Right renal cortex interstitium (tissue), 3 donors: Measurements from ENCODE around the gene PSKH1. TPM values are rescaled to one million over a fixed set of nuclear protein-coding genes. Genes with fewer than 3 reads are reported as not detected.
"Not testable (repeated sequence)": the region's sequence is repeated elsewhere in the genome, so short reads cannot be mapped to it uniquely, and the experiment has no call there.

ENCODE experiments used
- DNase-seq, 3 donors: peaks; one replicate each; pipeline ENCODE4 v3.0.0-alpha.2; 2013; ENCODE audit warnings: low read depth in 3 of 3, low spot score in 2 of 3
- polyA plus RNA-seq, 3 donors: library from polyadenylated mRNA; unstranded; fragments of 120-200 nt; gene quantifications; one replicate each; pipeline ENCODE4 v1.2.1, GENCODE V29; 2013; ENCODE audit not compliant: insufficient read length in 3 of 3

PSKH1 gene
- polyA plus RNA-seq, 3 donors = 31.6 to 38.0 (median 35.5) TPM

DNA sequence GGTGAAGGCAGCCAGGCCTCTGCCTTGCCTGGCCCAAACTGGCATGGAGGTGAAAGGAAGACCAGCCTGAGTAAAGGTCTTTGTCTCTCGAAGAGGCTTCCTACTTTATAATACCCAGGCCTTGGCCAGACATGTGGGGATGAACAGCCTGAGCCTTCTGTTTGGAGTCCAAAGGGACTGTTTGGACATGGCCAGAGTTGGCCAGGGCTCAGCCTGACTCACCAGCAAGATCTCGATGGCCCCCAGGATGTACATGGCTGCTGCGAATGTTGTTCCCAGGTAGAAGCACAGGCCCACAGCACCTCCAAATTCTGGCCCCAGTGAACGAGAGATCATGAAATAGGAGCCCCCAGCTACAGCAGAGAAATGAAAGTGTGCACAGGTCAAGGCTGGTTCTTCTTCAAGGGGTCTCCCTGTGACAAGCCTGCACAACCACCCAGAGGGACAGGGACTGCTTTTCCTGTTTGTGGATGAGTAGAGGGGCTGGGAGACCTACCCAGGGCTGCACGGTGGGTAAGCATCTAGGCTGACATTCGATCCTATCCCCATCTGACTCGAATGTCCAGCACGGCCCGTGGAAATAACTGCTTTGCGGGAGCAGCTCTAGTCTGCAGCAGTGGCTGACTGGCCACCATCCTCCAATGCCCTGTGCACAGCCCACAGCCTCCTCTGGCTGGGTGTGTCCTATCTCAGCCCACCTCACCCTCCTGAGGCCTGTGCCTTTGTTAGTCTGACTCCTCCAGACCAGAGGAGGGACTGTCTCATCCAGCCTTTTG, 61.6 kb downstream of the PSKH1 start:
- no peak for DNase-seq

DNA sequence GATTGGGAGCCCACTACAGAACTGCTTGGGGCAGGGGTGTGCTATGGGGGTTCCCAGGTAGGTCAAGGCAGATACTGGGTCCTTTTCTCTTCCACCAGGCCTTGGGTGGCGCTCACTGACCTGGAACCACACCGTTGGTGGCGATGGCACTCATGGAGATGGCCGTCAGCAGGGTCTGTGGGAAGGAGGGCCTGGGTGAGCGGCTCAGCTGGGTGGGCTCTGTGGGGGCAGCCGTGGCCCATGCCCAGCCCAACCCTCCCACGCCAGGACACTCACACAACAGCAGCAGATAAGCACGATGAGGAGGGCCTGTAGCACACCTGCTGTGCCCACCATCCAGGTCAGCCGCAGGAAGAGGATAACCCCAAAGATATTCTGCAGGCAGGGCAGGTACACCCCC, 64.6 kb downstream of the PSKH1 start:
- no peak for DNase-seq

DNA sequence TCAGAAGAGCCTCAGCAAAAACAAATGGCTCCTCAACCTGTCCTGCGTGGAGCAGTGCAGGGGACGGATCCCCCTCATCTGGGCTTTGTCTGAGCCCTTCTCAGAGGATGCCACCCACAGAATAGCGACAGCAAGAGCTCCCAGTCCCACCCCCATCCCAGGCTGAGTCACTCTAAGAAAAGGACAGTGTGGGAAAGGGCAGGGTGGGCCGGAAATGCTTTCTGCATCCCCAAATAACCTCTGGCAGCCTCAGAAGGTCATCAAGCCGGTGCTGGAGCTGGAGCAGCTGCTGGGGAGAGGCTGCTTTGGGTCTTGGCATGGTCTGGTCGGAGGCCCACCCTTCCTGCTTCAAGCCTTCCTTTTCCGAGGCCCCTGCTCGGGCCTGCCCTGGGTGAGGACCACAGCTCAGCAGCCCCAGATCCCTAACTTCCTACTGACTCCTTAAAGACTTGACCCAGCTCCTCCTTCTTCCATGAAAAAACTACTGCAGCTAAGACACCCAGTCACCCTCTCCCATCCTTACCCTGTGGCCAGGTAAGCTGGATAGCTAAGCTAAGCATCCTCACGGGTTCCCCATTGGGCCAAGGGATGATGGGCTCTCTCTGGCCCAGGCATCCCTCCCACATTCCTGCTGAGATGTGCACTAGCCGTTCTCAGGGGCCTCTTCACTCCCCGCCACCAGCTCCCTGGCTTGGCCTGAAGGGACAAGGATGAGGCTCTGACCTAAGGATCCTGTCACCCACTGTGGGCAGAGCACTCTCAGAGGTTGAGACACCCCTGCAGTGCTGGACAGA, 66.7 kb downstream of the PSKH1 start:
- DNase-seq = no peak

DNA sequence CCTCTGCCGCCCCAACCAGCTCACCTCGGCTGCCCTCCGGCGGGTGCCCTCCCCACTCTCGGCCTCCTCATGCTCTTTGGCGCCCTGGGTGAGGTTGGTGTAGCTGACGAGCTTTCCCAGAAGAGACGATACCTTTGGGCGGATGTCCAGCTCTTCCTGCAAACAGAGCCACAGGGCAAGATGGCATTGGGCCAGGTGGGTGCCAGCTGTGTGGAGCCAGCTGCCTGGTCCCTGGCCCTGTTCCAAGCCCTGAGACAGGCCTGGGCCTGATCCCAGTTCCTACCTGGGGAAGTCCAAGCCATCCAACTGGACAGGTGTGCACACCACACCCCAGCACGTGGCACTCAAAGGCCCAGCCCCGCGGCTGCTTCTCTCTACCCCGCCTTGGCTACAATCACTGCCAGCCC, 68.5 kb downstream of the PSKH1 start:
- no peak for DNase-seq

DNA sequence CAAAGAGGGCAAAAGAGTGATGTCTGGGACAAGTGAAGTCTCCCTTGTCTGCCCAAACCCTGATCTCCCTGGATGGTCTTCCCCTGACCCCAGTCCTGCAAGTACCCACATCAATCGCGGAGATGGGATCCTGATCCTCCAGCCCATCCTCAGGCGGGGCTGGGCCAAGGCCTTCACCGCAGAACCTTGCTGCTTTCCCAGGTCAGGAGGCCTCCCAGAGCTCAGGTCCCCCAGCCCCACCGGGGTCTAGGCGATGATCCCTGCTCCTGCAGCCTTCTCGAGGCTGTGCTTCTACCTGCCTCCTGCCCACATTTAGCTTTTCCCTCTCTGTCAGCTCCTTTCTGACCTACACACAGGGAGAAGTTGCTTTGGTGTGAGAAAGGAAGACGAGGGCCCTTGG, 69.1 kb downstream of the PSKH1 start:
- no peak for DNase-seq

DNA sequence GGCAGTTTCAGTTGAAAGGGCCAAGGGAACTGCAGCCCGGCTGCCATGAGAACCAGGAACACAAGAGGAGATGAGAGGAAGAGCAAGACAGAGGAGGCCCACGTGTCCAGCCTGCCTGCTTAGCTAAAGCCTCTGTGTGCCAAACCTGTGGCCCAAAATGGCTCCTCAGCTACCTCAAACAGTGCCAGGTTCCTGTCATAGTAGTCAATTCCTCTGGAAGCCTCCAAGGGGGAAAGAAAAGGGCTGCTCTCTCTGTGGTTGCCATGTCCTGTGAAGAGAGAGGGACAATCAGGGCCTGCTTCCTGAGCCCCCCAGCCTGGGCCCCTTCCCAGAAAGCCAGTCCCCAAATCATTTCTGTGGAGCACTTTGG, 70.2 kb downstream of the PSKH1 start:
- no peak for DNase-seq

DNA sequence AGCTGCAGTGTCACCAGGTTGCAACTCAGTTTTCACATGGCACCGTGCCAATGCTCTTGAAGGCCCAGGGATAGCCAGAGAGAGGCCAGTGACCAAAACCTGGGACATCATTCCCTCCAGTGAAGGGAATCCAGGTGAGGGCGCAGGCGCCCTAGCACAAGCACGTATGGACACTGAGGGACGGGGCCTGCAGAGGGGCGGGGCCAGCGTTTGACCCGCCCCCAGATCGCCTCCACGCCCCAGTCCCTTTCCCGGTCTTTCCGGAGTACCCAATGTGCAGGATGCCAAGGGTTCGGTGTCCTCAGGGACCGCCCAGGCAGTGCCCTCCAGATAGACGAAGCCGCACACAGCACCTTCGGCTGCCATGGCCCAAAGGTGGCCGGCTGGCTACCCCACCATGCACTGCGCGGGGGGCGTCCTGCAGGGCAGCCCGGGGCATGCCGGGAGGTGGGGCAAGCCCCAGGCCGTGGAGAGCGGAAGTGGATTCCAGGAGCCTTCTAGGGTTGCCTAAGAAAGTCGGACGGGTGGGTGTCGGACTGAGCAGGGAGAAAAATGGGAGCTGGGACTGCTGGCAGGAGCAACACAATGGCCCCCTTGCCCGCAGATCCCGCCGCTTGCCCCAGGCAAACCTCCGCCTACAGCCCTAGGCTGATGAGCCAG, 70.7 kb downstream of the PSKH1 start:
- peak in 1 of 3 donors; percentile 10 for DNase-seq

DNA sequence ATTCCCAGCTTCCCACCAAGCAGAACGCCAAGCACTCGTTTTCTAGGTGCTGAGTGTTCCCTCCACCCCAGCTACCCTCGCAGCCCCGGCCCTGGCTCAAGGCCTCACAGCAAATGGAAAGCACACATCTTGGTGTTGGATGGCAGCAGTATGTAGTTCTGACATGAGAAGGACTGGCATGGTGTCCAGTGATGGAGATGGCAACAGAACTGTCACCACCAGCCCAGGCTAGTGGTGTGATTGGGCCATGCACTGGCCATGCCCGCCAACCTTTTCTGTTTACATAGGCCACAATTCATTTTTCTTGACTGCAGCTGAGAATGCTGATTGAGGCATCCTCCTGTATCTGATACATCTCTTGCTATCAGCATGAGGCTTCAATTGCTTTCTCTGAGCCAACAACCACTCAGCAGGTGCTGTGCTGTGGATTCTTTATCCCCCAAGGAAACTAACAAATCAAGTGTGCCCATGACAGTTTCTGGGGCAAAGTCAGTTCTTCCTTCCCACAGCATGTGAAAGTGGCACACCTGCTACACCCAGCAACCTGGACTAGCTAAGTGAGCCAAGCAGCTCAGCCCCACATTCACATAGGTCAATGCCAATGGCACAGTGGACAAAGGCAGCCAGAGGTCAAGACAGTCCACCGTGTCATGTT, 71.5 kb downstream of the PSKH1 start:
- no peak for DNase-seq

DNA sequence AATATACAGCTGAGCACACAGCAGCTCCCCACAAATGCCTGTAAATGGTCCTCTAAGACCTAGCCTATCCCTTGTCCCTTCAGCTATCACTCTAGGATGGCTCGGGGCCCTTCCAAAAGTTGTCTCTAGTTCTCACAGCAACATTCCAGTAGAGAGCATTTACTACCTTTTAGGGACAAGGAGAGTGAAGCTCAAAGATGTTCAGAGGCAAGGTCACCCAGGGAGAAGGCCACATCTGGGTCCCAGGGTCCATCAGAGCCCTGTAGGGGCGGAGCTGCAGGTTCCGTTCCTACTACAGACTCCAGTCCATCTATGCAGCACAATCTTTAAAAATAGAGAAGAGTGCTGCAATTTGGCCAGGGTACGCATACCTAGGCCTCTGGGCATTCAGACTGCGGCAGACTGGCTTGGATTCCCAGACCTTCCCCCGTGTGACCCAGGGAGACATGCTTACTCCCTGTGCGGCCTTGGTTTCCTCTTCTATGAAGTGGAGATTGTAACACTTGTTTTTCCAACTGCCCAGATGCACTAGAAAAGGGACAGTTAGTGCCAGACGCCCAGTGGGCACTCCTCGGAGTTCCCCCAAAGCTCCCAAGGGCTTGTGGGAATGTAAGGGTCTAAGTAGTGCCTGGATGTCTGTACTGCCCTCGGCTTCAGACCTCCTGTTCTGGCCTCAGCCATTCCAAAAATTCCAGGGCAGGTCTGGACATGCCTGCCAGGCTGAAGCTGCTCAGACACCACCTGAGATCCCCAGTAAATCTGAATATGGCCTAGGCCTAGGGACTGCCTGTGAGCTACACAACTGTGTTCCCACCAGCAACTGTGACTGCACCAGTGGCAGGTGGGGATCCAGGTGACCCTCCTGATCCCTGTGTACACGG, 72.9 kb downstream of the PSKH1 start:
- no peak for DNase-seq

DNA sequence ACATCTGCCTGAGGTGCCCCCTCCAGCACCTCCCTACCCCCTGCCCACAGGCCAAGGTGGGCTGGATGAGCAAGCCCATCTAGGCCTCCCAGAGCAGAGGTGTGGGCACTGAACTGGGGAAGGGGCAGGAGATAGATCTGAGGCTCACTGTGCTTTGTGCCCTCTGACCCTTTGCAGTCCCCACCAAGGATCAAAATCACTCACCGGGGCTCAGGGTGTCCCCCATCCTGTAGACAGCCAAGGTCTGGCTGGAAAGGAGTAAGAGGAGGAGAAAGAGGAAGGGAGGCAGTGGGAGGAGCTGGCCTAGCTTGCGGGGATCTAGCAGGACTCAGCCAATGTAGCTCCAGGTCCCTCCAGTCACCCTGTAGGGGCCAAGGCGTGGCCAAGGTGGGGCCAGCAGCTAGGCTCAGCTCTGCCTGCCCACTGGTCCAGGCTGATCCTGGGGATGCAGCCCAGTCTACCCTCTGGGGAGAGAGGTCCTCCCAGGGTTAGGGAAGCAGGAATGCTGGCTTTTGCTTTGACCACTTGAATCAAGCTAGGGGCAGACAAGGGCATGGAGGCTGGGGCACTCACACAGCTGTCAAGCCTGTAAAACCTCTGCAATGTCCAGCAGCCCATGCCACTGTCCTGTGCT, 73.6 kb downstream of the PSKH1 start:
- DNase-seq = no peak

DNA sequence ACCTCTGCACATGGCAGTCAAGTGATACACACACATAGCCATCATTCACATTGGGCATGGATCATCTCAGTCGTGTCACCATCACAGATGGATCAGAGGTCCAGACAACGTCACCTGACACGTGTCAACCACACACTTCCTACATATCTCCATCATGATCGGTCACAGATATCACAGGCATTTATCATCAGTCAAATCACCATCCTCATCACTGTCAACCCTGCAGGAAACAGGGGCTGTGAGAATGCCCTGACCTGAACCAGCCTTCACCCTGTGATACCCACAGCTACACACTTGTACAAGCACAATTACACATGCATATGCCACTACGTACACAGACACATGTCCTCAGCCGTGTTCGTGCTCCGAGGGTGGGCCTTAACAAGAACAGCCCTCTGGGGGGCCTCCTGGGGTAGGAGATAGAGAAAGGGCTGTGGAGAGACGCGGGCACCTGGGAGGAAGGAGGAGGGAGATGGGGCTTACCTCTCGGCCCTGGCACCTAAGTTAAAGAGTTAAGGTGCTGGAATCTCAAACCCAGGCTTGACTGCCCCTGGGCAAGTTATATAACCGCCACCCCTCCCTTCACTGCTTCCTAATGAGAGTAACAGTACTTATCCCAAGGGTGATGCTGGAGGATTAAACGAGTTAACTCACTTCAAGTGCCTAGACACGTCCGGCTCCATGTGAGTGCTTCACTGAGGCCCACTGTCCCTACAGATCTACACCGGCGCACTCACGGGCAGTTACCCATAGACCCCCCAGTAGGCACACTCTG, 74.3 kb downstream of the PSKH1 start:
- DNase-seq = peak in 1 of 3 donors; percentile 9

DNA sequence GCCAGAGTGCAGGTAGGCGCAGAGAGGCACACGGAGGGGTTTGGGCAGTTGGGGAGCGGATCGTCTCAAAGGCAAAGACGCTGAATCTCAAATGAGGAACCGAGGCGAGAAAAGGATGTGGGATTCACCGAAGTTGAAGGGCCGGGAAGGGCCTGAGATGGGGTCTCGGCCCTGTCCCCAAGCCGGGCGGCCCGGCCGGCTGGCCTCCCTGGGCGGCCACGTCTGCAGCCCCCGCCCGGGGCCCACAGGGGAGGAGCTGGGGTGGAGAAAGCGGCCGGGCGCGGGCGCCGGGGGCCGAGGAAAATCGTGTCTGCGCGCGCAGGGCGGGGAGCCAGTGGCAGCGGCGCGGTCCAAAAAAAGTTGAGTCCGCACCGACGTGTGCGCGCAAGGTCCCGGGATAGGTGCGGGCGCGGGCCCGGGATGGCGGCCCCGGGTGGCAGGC, 74.9 kb downstream of the PSKH1 start:
- peak in 2 of 3 donors; percentile 13 to 23 for DNase-seq

DNA sequence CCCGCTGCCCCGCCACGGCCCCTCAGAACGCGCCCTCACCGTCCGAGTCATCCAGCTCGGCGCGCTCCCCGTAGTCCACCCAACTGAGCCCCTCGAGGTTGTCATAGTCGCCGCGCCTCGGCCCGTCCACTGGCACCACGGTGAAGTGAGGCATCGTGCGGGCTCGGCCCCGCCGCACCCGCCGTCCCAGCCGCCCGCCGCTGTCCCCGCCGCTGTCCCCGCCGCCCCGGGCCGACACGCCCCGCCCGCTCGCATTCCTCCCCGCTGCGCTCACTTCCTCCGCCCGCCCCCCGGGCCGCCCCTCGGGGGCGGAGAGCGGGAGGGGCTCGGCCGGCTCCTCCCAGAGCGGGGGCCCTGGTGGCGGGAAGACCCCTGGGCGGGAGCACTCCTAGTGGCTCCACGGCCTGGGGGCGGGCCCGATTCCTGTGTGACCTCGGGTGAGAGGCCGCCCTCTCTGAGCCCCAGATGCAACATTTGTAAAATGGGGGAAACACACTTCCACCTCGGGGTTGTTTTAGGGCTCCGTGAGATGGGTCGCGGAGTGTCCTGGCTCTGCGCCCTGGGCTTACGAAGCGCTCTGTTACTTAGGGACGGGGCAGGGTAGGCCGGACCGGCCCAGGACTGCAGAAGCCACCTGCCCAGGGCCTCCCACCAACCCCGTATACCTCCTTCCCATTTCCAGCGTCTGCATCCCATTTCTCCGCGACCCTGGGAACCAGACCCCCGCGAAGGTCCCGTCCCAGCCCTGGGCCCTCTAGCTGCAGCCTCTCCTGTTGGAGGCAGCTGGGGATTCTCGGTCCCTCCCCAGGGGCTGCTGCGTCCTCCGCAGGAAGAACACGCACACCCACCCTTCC, 75.6 kb downstream of the PSKH1 start, which contains the start of gene SLC12A4:
Gene SLC12A4 (minus strand): TSS at position 238 of the 854 bp plus-strand sequence. CDS start 84 bp downstream, at position 154.
- DNase-seq = peak in 2 of 3 donors; percentile 80 to 84

DNA sequence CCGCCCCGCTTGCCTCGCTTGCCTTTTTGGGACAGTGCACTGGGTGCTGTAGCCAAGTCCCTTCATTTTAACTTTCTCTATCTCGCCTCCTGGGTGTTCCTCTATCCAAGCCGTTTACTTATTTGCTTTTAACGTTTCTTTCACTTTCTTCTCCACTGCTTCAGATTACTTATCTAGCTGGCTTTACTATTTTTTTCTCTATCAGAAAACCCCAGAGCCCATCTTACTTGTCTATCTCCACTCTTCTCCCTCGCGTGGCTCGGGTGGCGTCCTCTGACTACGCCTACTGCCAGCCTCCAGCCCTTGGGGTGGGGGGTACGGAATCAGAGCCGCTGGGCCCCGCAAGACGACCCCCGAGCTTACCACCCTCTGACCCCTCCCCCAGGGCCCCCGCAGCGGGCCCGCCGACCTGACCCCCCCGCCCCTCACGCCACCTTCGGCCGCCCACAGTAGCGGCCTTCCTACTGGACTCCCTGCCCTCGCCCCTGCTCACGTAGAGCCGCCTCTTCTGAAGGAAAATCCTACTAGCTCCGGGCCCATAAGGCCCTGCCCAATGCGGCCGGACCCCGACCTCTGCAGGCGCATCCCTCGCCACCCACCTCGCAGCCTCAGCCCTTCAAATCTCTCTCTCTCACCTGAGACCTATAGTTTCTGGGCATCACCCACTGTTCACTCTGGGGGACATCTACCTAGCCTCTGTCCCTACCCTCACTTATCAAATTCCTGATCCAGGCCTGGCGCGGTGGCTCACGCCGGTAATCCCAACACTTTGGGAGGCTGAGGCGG, 76.4 kb downstream of the PSKH1 start:
- no peak for DNase-seq

DNA sequence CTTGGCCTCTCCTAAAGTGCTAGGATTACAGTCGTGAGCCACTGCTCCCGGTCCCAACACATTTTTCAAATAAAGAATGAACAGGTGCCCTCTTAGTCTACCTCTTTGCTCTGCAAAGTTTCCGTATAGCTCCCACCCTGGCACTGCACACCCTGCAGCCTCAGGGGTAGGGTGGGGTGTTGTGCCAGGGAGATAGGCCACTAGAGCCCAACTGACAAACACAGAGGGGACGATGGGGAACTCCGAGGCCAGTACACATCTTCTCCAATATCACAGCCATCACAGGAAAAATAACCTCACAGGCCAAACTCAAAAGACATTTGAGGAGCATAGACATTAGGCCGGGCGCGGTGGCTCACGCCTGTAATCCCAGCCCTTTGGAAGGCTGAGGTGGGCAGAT, 78.1 kb downstream of the PSKH1 start:
- DNase-seq = no peak

DNA sequence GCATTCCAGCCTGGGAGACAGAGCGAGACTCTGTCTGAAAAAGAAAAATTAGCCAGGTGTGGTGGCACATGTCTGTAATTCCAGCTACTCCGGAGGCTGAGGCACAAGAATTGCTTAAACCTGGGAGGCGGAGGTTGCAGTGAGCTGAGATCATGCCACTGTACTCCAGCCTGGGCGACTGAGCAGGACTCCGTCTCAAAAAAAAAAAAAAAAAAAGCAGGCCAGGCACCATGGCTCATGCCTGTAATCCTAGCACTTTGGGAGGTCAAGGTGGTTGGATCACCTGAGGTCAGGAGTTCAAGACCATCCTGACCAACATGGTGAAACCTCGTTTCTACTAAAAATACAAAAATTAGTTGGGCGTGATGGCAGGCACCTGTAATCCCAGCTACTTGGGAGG, 79.2 kb downstream of the PSKH1 start:
- not testable (repeated sequence) for DNase-seq
